PC-9 (cell line): Measurements from ENCODE around the gene SORCS2. TPM values are rescaled to one million over a fixed set of nuclear protein-coding genes. Genes with fewer than 3 reads are reported as not detected.

Source experiments
- BruUV-seq: library from RNA; stranded (reverse); fragments of 400-500 nt; replicated peaks from 2 replicates; lab custom pipeline; 2021; lab: Mats Ljungman, UMichigan
- CTCF ChIA-PET: fragments of 300-600 bp; sonication (Branson Sonifier 250); formaldehyde crosslinking; loops from one replicate; lab custom pipeline; 2022; ENCODE audit warnings: antibody characterized with exemption; lab: Charles Lee
- POLR2A ChIA-PET: fragments of 300-600 bp; sonication (Branson Sonifier 250); formaldehyde crosslinking; loops from one replicate; lab custom pipeline; 2022; ENCODE audit warnings: antibody characterized with exemption; ENCODE audit not compliant: unreplicated experiment; lab: Charles Lee
- DNase-seq, 2 experiments: peaks; one replicate each; pipeline versions ENCODE4 v3.0.0 to v3.0.0-alpha.2; 2015 to 2022; ENCODE audit warnings: mixed read lengths in 1 of 2
- H2AFZ ChIP-seq: fragments of 200-600 bp; sonication (generic); 2 replicates; pipeline ENCODE4 v1.8.1; 2017; ENCODE audit warnings: antibody characterized with exemption
- H3F3A ChIP-seq: fragments of 200-600 bp; sonication (generic); 2 replicates; pipeline ENCODE4 v1.8.1; 2017; ENCODE audit warnings: antibody characterized with exemption, mild to moderate bottlenecking, low read depth; ENCODE audit not compliant: insufficient read depth
- H3K27ac ChIP-seq: fragments of 200-600 bp; sonication (generic); 2 replicates; pipeline ENCODE4 v1.6.1; 2016; ENCODE audit warnings: mixed run types
- H3K27me3 ChIP-seq: fragments of 200-600 bp; sonication (generic); 2 replicates; pipeline ENCODE4 v1.6.1; 2016; ENCODE audit warnings: low read depth, mixed run types; ENCODE audit not compliant: insufficient read depth
- H3K36me3 ChIP-seq: fragments of 200-600 bp; sonication (generic); 2 replicates; pipeline ENCODE4 v1.6.1; 2016; ENCODE audit warnings: low read depth, mixed run types
- H3K4me1 ChIP-seq: fragments of 200-600 bp; sonication (generic); replicated peaks from 2 replicates; pipeline ENCODE4 v1.6.1; 2016; ENCODE audit warnings: mixed run types; ENCODE audit not compliant: insufficient read depth
- H3K4me2 ChIP-seq: fragments of 200-600 bp; sonication (generic); 2 replicates; pipeline ENCODE4 v1.6.1; 2017; ENCODE audit warnings: mixed run types
- H3K4me3 ChIP-seq: fragments of 200-600 bp; sonication (generic); 2 replicates; pipeline ENCODE4 v1.6.1; 2016; ENCODE audit warnings: mixed run types
- H3K79me2 ChIP-seq: fragments of 200-600 bp; sonication (generic); 2 replicates; pipeline ENCODE4 v1.6.1; 2017; ENCODE audit warnings: low read depth, mixed run types
- H3K9me2 ChIP-seq: fragments of 200-600 bp; sonication (generic); 2 replicates; pipeline ENCODE4 v1.8.1; 2017; ENCODE audit warnings: mild to moderate bottlenecking; ENCODE audit not compliant: insufficient read depth
- H3K9me3 ChIP-seq: fragments of 200-600 bp; sonication (generic); 2 replicates; pipeline ENCODE4 v1.8.1; 2016; ENCODE audit warnings: low read depth; ENCODE audit not compliant: insufficient read depth
- H4K20me1 ChIP-seq: fragments of 200-600 bp; sonication (generic); 2 replicates; pipeline ENCODE4 v1.8.1; 2017; ENCODE audit not compliant: insufficient read depth
- EZH2 ChIP-seq: fragments of 200-600 bp; sonication (generic); IDR thresholded peaks from 2 replicates; pipeline ENCODE4 v1.8.0; 2017; ENCODE audit warnings: antibody characterized with exemption, low read depth
- intact Hi-C: fragments of 100-400 bp; cut with micrococcal nuclease; formaldehyde crosslinking; loops from one replicate; pipeline ENCODE4 v1.10.0; 2022; ENCODE audit not compliant: unreplicated experiment
- total RNA-seq: library from RNA; stranded (reverse); gene quantifications from 2 replicates; pipeline ENCODE4 v1.2.3, GENCODE V29; 2021
- TF ChIP-seq, protein P1 (sequence below): fragments of 200-600 bp; sonication (generic); conservative IDR thresholded peaks from 2 replicates; pipeline ENCODE4 v1.6.1; 2017; ENCODE audit warnings: mixed run types, antibody characterized with exemption, mild to moderate bottlenecking, moderate library complexity

SORCS2 gene
- total RNA-seq, 1 experiment from 2014 or later = 25.8 TPM

DNA sequence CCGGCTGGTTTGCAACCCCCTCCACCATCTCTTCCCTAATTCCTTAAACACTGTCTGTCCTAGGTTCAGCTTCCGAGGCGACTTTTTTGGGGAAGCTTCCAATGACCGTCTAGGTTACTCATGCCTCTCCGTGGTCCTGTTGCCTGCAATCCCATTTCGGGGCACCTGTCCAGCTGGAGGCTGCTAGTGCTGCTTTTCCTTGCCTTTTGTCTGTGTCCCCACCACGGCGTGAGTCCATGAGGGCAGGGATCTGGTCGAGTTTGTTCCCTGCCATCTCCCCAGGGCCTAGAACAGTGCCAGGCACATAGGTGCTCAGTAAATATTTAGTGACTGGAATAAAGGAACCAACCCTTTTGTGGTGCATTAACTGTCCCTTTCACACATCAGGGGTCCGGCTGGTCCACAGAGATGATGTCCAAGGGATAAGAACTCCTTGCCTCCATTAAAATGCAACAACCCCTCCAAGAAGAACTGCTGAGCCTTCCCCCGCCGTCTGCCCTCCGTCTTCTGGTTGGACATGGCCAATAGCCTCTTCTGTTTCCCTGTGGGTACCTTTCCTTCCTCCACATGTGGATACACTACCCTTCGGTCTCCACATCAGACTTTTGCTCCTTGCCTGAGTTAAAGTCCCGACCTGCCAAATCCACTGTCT lies 5.7 kb upstream of the SORCS2 start:
- Histone ChIP-seq H3K36me3 (no peaks in the 10 kb centered on the region), H3K9me2 (no peaks in the 10 kb centered on the region), H3K4me1 (no peaks in the 10 kb centered on the region), H3K79me2 (no peaks in the 10 kb centered on the region), H3K4me3 (no peak overlapping the region), H3F3A (no peaks in the 10 kb centered on the region), H2AFZ (no peak overlapping the region), H3K27me3 (peaks cover 7% of the 10 kb centered on the region), H3K9me3 (no peaks in the 10 kb centered on the region), H4K20me1 (no peaks in the 10 kb centered on the region), H3K4me2 (no peak overlapping the region), H3K27ac (no peak overlapping the region)
- TF ChIP-seq, protein P1, sequence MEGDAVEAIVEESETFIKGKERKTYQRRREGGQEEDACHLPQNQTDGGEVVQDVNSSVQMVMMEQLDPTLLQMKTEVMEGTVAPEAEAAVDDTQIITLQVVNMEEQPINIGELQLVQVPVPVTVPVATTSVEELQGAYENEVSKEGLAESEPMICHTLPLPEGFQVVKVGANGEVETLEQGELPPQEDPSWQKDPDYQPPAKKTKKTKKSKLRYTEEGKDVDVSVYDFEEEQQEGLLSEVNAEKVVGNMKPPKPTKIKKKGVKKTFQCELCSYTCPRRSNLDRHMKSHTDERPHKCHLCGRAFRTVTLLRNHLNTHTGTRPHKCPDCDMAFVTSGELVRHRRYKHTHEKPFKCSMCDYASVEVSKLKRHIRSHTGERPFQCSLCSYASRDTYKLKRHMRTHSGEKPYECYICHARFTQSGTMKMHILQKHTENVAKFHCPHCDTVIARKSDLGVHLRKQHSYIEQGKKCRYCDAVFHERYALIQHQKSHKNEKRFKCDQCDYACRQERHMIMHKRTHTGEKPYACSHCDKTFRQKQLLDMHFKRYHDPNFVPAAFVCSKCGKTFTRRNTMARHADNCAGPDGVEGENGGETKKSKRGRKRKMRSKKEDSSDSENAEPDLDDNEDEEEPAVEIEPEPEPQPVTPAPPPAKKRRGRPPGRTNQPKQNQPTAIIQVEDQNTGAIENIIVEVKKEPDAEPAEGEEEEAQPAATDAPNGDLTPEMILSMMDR = no peak
- no peak for TF ChIP-seq EZH2
- ChIA-PET POLR2A (no interaction called here), CTCF (no interaction called here)
- no peak for DNase-seq
- BruUV-seq = no TSS peak
- intact Hi-C loops = loop anchor here (10.0 kb wide), 1 partner anchor 642 kb away; no protein-coding TSS in a partner anchor

DNA sequence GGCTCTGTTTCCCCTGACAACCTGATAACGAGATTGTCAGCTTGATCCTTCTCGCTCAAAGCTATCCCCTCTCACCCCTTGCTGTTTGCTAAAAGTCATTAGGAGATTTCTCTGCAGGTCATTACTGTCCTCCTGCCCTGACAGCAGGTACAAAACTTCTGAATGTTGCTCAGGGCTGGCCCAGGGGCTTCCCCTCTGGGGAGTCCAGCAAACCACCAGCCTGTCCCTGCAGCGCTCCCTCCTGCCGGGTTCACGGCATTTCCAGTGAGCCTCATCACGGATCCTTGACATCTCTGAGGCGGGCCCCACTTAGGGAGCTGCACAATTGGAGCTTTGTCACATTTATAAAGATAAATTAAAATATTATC lies 5.2 kb upstream of the SORCS2 start:
- Histone ChIP-seq H3K79me2 (no peaks in the 10 kb centered on the region), H3K9me2 (no peaks in the 10 kb centered on the region), H3K27me3 (peaks cover 7% of the 10 kb centered on the region), H2AFZ (no peak overlapping the region), H3K4me3 (no peak overlapping the region), H3K36me3 (no peaks in the 10 kb centered on the region), H3K4me1 (no peaks in the 10 kb centered on the region), H4K20me1 (no peaks in the 10 kb centered on the region), H3K4me2 (no peak overlapping the region), H3K9me3 (no peaks in the 10 kb centered on the region), H3K27ac (no peak overlapping the region), H3F3A (no peaks in the 10 kb centered on the region)
- intact Hi-C loops = loop anchor here (10.0 kb wide), 1 partner anchor 642 kb away; no protein-coding TSS in a partner anchor
- CTCF ChIA-PET = no interaction called here
- no TSS peak for BruUV-seq
- POLR2A ChIA-PET = no interaction called here
- DNase-seq = no peak
- no peak for TF ChIP-seq EZH2
- TF ChIP-seq, protein P1 = no peak

DNA sequence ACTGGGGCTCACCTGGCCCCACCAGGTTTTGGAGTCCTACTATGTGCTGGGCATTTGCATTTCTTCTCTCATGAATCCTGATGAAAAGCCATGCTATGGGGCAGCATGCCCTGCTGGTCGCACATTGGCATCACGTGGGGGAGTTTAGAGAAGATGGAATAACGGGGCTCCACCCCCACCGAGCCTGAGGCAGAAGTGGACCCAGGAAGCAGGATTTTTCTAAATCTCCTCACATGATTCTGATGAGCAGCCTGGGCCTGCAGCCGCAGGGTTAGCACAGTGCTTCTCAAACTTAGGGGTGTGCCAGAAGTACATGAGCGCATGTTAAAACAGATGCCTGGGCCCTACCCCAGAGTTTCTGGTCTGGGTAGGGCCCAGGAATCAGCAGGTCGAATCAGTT lies 4.6 kb upstream of the SORCS2 start:
- Histone ChIP-seq H2AFZ (no peak overlapping the region), H3K4me3 (no peak overlapping the region), H3K9me2 (no peaks in the 10 kb centered on the region), H3K4me2 (no peak overlapping the region), H3K4me1 (no peaks in the 10 kb centered on the region), H3K27ac (no peak overlapping the region), H3K27me3 (peaks cover 7% of the 10 kb centered on the region), H4K20me1 (no peaks in the 10 kb centered on the region), H3K79me2 (no peaks in the 10 kb centered on the region), H3F3A (no peaks in the 10 kb centered on the region), H3K9me3 (no peaks in the 10 kb centered on the region), H3K36me3 (no peaks in the 10 kb centered on the region)
- DNase-seq = no peak
- no TSS peak for BruUV-seq
- CTCF ChIA-PET = no interaction called here
- intact Hi-C loops = loop anchor here (10.0 kb wide), 1 partner anchor 643 kb away; no protein-coding TSS in a partner anchor
- TF ChIP-seq, protein P1 = no peak
- TF ChIP-seq EZH2 = no peak
- POLR2A ChIA-PET = interaction anchor here (0.7 kb wide), 1 partner anchor 495 kb away, joined by 3 read pairs; no protein-coding TSS in a partner anchor
